ENCODE results near the gene EXOC3L4.

The EXOC3L4 gene

GRCh38 chr14:103138301-103139131 is 44.0 kb downstream of the EXOC3L4 start:
- no peak for TF ChIP-seq POLR2AphosphoS5 (IDR thresholded peaks at IDR 0.05; ENCODE audit: low read depth, low read length)
- TF ChIP-seq REST (IDR thresholded peaks at IDR 0.05; ENCODE audit: insufficient read depth in 1 of 2, low read depth in 2 of 2, low read length in 2 of 2), result no peak
- no peak for TF ChIP-seq SIN3A (IDR thresholded peaks at IDR 0.05; ENCODE audit: borderline replicate concordance, insufficient read depth, low read length)
- no peak for TF ChIP-seq FOXP2 (optimal IDR thresholded peaks at IDR 0.05; ENCODE audit: borderline replicate concordance, extremely low read depth, extremely low read length, insufficient read depth)
- no peak for TF ChIP-seq TAF1 (IDR thresholded peaks at IDR 0.05; ENCODE audit: borderline replicate concordance, insufficient read depth, low read length)

GRCh38 chr14:103139132-103140025 is 44.9 kb downstream of the EXOC3L4 start:
- TF ChIP-seq TAF1 (IDR thresholded peaks at IDR 0.05; ENCODE audit: borderline replicate concordance, insufficient read depth, low read length) (no peak), POLR2AphosphoS5 (IDR thresholded peaks at IDR 0.05; ENCODE audit: low read depth, low read length) (no peak), REST (IDR thresholded peaks at IDR 0.05; ENCODE audit: insufficient read depth in 1 of 2, low read depth in 2 of 2, low read length in 2 of 2) (no peak), FOXP2 (optimal IDR thresholded peaks at IDR 0.05; ENCODE audit: borderline replicate concordance, extremely low read depth, extremely low read length, insufficient read depth) (no peak), SIN3A (IDR thresholded peaks at IDR 0.05; ENCODE audit: borderline replicate concordance, insufficient read depth, low read length) (no peak)

- no peak for TF ChIP-seq SIN3A (IDR thresholded peaks at IDR 0.05; ENCODE audit: borderline replicate concordance, insufficient read depth, low read length)
- TF ChIP-seq POLR2AphosphoS5 (IDR thresholded peaks at IDR 0.05; ENCODE audit: low read depth, low read length), result no peak
- TF ChIP-seq REST (IDR thresholded peaks at IDR 0.05; ENCODE audit: insufficient read depth in 1 of 2, low read depth in 2 of 2, low read length in 2 of 2), result no peak
- TF ChIP-seq TAF1 (IDR thresholded peaks at IDR 0.05; ENCODE audit: borderline replicate concordance, insufficient read depth, low read length), result no peak
- TF ChIP-seq FOXP2 (optimal IDR thresholded peaks at IDR 0.05; ENCODE audit: borderline replicate concordance, extremely low read depth, extremely low read length, insufficient read depth), result no peak
Measured at GRCh38 chr14:103140316-103141109, 46.0 kb downstream of the EXOC3L4 start.

GRCh38 chr14:103141117-103141796 is 46.7 kb downstream of the EXOC3L4 start:
- TF ChIP-seq SIN3A (IDR thresholded peaks at IDR 0.05; ENCODE audit: borderline replicate concordance, insufficient read depth, low read length) (no peak), POLR2AphosphoS5 (IDR thresholded peaks at IDR 0.05; ENCODE audit: low read depth, low read length) (no peak), TAF1 (IDR thresholded peaks at IDR 0.05; ENCODE audit: borderline replicate concordance, insufficient read depth, low read length) (no peak)
